ENCODE data around the gene ZSCAN9. TPM values are rescaled to one million over a fixed set of nuclear protein-coding genes. Genes with fewer than 3 reads are reported as not detected.

Gene ZSCAN9
- total RNA-seq, 6 experiments from 2014 or later: 7.5 to 10.3 (median 8.9) TPM

DNA sequence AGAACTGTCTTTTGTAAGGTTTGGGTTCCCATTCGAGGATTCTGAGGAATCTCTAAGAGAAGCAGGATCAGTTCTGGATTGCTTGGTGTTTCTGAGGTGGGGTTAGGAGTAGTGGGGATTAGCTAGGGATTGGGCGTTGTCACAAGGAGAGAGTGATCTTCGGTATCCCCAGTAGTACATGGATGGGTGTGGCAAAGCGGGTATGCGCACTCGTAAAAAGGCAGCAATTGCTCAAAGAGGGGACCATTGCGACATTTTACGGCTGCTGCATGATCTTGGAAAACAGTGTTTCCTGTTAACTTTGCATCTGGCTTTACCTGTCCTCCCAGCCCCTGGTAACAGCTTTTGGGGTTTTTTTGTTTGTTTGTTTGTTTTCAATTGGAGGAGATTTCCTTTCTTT lies 9.7 kb upstream of the ZSCAN9 start:
- Mint-ChIP-seq H3K36me3 (ENCODE audit: low read depth) (no peaks in the 10 kb centered on the region), H3K27ac (no peak overlapping the region), H3K9me3 (no peaks in the 10 kb centered on the region), H3K27me3 (ENCODE audit: insufficient read depth) (peaks cover 21% of the 10 kb centered on the region), H3K4me3 (no peak overlapping the region), H3K4me1 (ENCODE audit: low read depth) (peaks cover 28% of the 10 kb centered on the region)
- TF ChIP-seq, protein P1, sequence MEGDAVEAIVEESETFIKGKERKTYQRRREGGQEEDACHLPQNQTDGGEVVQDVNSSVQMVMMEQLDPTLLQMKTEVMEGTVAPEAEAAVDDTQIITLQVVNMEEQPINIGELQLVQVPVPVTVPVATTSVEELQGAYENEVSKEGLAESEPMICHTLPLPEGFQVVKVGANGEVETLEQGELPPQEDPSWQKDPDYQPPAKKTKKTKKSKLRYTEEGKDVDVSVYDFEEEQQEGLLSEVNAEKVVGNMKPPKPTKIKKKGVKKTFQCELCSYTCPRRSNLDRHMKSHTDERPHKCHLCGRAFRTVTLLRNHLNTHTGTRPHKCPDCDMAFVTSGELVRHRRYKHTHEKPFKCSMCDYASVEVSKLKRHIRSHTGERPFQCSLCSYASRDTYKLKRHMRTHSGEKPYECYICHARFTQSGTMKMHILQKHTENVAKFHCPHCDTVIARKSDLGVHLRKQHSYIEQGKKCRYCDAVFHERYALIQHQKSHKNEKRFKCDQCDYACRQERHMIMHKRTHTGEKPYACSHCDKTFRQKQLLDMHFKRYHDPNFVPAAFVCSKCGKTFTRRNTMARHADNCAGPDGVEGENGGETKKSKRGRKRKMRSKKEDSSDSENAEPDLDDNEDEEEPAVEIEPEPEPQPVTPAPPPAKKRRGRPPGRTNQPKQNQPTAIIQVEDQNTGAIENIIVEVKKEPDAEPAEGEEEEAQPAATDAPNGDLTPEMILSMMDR (IDR thresholded peaks at IDR 0.05): no peak
- no peak for DNase-seq

DNA sequence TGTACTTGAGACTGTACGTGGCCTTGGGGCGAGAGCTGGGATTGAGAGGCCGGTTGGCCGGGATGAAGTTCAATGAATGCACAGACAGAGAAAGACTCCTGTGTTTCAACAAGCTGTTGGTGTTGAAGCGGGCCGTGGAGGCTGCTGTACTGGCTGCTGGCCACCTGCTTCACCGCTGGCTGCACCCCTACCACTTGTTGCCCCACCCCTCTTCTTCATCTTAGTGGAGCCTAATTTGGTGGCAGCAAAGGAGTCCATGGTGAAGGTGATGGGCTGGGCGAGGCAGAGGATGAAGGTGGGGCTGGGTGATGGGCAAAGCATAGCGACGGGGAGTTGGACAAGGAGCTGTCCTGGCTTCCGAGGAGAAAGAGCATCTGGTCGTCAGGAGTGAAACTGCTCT lies 7.2 kb upstream of the ZSCAN9 start:
- TF ChIP-seq, protein P1 (IDR thresholded peaks at IDR 0.05): no peak
- no peaks in the 10 kb centered on the region for H3K9me3 Mint-ChIP-seq

DNA sequence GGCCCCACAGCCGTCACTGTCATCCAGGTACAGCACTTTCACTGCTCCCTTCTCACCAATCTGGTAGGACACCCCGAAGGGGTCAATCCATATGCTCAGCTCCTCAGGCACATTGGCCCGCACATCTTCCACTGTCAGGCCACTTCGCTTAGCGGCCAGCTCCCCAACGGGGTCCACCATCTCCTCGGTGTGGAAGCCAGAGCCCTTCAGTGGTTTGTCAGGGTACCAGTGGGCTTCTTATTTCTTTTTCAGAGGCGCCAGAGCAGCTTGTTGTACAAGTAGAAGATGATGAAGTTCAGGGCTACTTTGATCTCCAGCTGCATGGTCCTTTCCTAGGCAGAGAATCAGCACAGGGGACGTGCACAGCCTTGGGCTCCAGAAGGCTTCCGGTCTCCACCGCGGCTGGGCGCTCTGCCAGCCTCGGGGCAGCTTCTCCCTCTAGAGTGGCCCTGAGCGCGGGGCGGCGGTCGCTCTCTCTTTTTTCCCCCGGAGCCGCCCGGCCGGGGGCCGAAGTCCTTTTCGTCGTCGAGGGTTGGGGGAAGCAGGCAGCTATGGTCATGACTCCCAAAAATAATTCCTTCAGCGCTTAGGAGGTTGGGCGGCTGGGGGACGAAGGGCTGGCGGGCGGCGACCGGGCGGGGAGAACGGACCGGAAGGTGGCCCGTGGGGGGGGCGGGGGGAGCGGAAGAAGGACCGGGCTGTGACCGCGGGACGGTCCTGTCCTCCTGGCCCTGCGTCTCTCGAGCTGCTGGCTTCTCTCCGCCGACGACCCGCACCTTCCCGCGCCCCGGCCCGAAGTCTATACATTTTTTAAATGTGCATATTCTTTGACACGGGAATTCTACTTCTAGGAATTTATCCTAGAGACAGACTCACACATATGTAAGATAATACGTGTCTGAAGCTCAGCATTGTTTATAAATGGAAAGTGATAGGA lies 6.5 kb upstream of the ZSCAN9 start:
- no peaks in the 10 kb centered on the region for H3K9me3 Mint-ChIP-seq
- DNase-seq: peak; percentile 24
- H3K36me3 Mint-ChIP-seq (ENCODE audit: low read depth): no peaks in the 10 kb centered on the region
- H3K4me1 Mint-ChIP-seq (ENCODE audit: low read depth): peaks cover 16% of the 10 kb centered on the region
- TF ChIP-seq, protein P1 (IDR thresholded peaks at IDR 0.05): no peak
- H3K4me3 Mint-ChIP-seq: peak overlapping the region; percentile 89
- peak overlapping the region; percentile 79 for H3K27ac Mint-ChIP-seq
- peaks cover 7% of the 10 kb centered on the region for H3K27me3 Mint-ChIP-seq (ENCODE audit: insufficient read depth)

More for the DNA sequence above, 7.2 kb upstream of the ZSCAN9 start:
- H3K36me3 Mint-ChIP-seq (ENCODE audit: low read depth): no peaks in the 10 kb centered on the region
- H3K4me3 Mint-ChIP-seq: peak overlapping the region; percentile 89; the same call in 1 of the 2 replicates
- H3K4me1 Mint-ChIP-seq (ENCODE audit: low read depth): peaks cover 22% of the 10 kb centered on the region
- peaks cover 5% of the 10 kb centered on the region for H3K27me3 Mint-ChIP-seq (ENCODE audit: insufficient read depth)
- DNase-seq: no peak
- H3K27ac Mint-ChIP-seq: no peak overlapping the region; the same call in 1 of the 2 replicates

DNA sequence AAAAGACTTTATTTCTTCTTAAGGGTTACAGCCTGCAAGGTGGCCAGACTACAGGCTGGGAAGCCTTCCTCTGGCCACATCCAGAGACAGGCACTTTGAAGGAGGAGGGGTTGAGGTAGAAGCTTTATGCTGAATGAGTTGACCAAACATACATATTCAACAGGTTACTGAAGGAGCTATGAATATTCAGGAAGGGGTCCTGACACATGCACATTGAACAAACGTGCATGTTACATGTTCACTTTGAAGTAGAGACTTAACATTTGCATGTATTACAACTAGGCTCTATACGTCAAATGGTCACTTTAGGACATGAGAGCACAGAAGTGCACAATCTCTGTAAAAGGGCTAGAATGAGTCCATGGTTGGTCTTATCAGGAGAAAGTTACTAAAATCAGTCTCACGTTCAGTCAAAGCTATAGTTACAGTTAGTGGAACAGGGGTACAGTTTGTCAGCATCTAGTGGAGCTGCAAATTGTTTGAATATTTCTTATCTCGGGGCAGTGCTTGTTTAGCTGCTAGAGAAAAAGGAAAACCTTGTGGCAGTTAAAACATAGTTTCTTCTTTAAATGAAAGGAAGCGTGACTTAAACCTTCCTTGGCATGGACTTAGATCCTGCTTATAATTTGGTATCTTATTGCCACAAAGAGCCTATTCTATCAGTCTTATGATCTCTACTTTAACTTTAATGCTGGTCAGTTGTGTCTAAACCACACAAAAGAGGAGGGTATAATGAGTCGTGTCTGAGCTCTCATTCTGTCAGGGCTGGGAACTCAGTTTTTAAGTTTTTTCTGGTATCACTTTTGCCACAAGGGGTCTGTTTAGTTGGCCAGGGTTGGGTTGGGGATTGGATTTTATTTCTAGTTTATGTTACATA lies 4.6 kb upstream of the ZSCAN9 start:
- TF ChIP-seq, protein P1 (IDR thresholded peaks at IDR 0.05): no peak
- no peaks in the 10 kb centered on the region for H3K9me3 Mint-ChIP-seq
- H3K4me1 Mint-ChIP-seq (ENCODE audit: low read depth): peaks cover 24% of the 10 kb centered on the region
- no peak overlapping the region for H3K27ac Mint-ChIP-seq
- H3K27me3 Mint-ChIP-seq (ENCODE audit: insufficient read depth): peaks cover 7% of the 10 kb centered on the region
- DNase-seq: no peak
- 0 out of 2 replicates have a peak overlapping the region, but pooled peaks have one; percentile 1 for H3K4me3 Mint-ChIP-seq
- H3K36me3 Mint-ChIP-seq (ENCODE audit: low read depth): no peaks in the 10 kb centered on the region

Measured in HFFc6 (cell line).